Lung (tissue), 12 donors: Measurements from ENCODE around the gene SFR1. TPM values are rescaled to one million over a fixed set of nuclear protein-coding genes. Genes with fewer than 3 reads are reported as not detected.

Source experiments
- ATAC-seq: fragments of 200-7000 bp; cut with Tn5 transposase; one replicate; pipeline ENCODE4 v1.9.1; 2020; ENCODE audit warnings: moderate number of reproducible peaks; ENCODE audit not compliant: insufficient read depth, low FRiP score
- DNase-seq, 3 donors: peaks; one replicate each; pipeline ENCODE4 v3.0.0-alpha.2; 2013 to 2017
- H3K27ac ChIP-seq, 2 donors: one replicate each; pipeline ENCODE4 v1.5.1; 2013; ENCODE audit warnings: mild to moderate bottlenecking in 2 of 2, moderate library complexity in 2 of 2, control low read depth in 1 of 2, inconsistent platforms in 1 of 2, low read depth in 1 of 2, low read length in 1 of 2
- H3K27me3 ChIP-seq, 3 donors: one replicate each; pipeline ENCODE4 v1.5.1; 2013; ENCODE audit warnings: low read length in 2 of 3; ENCODE audit not compliant: control insufficient read depth in 3 of 3, insufficient read depth in 3 of 3
- H3K36me3 ChIP-seq, 4 donors: one replicate each; pipeline ENCODE4 v1.5.1; 2013; ENCODE audit warnings: low read length in 4 of 4, mild to moderate bottlenecking in 1 of 4, moderate library complexity in 1 of 4; ENCODE audit not compliant: control insufficient read depth in 4 of 4, insufficient read depth in 4 of 4
- H3K4me1 ChIP-seq, 5 donors: one replicate each; pipeline ENCODE4 v1.5.1; 2013; ENCODE audit warnings: low read length in 5 of 5, mild to moderate bottlenecking in 2 of 5, moderate library complexity in 1 of 5; ENCODE audit not compliant: control insufficient read depth in 5 of 5, insufficient read depth in 5 of 5
- H3K4me3 ChIP-seq: one replicate; pipeline ENCODE4 v1.5.1; 2013; ENCODE audit warnings: mild to moderate bottlenecking, control low read depth, moderate library complexity
- H3K9ac ChIP-seq, 2 donors: one replicate each; pipeline ENCODE4 v1.5.1; 2013; ENCODE audit warnings: low read length in 2 of 2, control low read depth in 1 of 2; ENCODE audit not compliant: insufficient read depth in 1 of 2
- H3K9me3 ChIP-seq, 4 donors: one replicate each; pipeline ENCODE4 v1.5.1; 2013; ENCODE audit warnings: low read length in 3 of 4, mild to moderate bottlenecking in 1 of 4, moderate library complexity in 1 of 4; ENCODE audit not compliant: control insufficient read depth in 4 of 4, insufficient read depth in 3 of 4
- WGBS, 2 donors: extraction: QIAGEN DNeasy Blood & Tissue Kit; methylation state at CpG; one replicate each; pipeline ENCODE4 v1.1.7; 2013; 5-methylcytosine and 5-hydroxymethylcytosine counted together
- polyA plus RNA-seq, 2 donors: library from polyadenylated mRNA; stranded (reverse); fragments of 200-250 nt; gene quantifications; one replicate each; pipeline ENCODE4 v1.2.1, GENCODE V29; 2013
- total RNA-seq, 2 donors: library from RNA; depleted of rRNA in 1 of 2; stranded (reverse); fragments of >200 nt in 1 of 2; gene quantifications; one replicate each; pipeline ENCODE4 v1.2.1, GENCODE V29; 2014 to 2021
- TF ChIP-seq, protein P1 (sequence below): IDR thresholded peaks from 2 replicates; pipeline ENCODE4 v1.5.1; 2012; ENCODE audit warnings: mild to moderate bottlenecking; ENCODE audit errors: control extremely low read depth, extremely low read depth
- donor health status: control.
- donor health status: control.
- donor health status: Bipolar disorder and iron deficiency.
- donor health status: healthy.
- donor health status: DM: yes; HTN: yes; CAD: no.

SFR1 gene
- total and polyA plus RNA-seq, 4 donors: 6.4 to 9.9 (median 9.2) TPM

DNA sequence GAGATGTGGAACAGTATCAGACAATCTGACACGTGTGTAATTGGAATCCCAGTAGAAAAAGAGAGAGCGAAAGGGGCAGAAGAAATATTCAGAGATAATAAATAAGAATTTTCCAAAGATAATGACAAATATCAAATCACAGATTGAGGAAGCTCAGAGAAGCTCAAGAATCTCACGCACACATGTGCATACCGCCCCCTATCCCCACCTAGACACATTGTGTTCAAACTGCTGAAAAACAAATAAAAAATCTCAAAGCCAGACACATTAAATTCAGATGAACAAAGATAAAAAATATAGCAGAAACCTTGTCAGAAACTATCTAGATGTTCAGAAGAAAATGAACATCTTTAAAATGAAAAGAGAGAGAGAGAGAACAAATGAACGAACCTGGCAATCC is 17.2 kb downstream of the SFR1 start:
- DNase-seq (no peak), ATAC-seq (no peak)
- Histone ChIP-seq H3K9ac (no peak overlapping the region), H3K36me3 (no peaks in the 10 kb centered on the region), H3K4me1 (no peaks in the 10 kb centered on the region), H3K9me3 (no peaks in the 10 kb centered on the region), H3K27me3 (peaks cover 0 to 5% (median 0%) of the 10 kb centered on the region in 3 donors), H3K27ac (no peak overlapping the region), H3K4me3 (no peak overlapping the region)
- TF ChIP-seq, protein P1, sequence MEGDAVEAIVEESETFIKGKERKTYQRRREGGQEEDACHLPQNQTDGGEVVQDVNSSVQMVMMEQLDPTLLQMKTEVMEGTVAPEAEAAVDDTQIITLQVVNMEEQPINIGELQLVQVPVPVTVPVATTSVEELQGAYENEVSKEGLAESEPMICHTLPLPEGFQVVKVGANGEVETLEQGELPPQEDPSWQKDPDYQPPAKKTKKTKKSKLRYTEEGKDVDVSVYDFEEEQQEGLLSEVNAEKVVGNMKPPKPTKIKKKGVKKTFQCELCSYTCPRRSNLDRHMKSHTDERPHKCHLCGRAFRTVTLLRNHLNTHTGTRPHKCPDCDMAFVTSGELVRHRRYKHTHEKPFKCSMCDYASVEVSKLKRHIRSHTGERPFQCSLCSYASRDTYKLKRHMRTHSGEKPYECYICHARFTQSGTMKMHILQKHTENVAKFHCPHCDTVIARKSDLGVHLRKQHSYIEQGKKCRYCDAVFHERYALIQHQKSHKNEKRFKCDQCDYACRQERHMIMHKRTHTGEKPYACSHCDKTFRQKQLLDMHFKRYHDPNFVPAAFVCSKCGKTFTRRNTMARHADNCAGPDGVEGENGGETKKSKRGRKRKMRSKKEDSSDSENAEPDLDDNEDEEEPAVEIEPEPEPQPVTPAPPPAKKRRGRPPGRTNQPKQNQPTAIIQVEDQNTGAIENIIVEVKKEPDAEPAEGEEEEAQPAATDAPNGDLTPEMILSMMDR: no peak
- 66 to 69% methylated on average over 5 of the region's 5 CpGs for WGBS, 2 donors

DNA sequence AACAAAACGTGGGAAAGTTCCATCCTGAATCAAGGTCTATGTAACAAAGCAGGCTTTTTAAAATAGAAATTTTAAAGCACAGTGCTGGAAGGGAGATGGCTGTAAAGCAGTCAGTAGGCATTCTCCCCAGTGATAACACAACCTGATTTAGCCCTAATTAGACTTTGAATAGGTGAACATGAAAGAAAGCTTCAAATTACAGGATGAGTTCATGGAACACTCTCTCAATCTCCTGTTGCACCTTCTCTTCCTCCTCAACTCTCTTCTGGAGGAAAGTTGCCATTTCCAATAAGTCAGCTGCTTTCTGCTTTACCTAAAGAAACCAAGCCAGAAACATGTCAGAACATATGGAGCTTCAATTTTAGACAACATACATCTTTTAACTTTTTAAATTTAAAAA is 20.1 kb downstream of the SFR1 start:
- H3K9me3 ChIP-seq: no peaks in the 10 kb centered on the region
- TF ChIP-seq, protein P1: no peak
- no peaks in the 10 kb centered on the region for H3K36me3 ChIP-seq
- no peak overlapping the region for H3K9ac ChIP-seq
- peaks cover 0 to 5% (median 0%) of the 10 kb centered on the region in 3 donors for H3K27me3 ChIP-seq
- no peak overlapping the region for H3K4me3 ChIP-seq
- no peak overlapping the region for H3K27ac ChIP-seq
- H3K4me1 ChIP-seq: peaks cover 0 to 6% (median 0%) of the 10 kb centered on the region in 5 donors
- DNase-seq (no peak), ATAC-seq (no peak)
- WGBS, 2 donors: 76 to 83% methylated on average over 1 of the region's 1 CpG

DNA sequence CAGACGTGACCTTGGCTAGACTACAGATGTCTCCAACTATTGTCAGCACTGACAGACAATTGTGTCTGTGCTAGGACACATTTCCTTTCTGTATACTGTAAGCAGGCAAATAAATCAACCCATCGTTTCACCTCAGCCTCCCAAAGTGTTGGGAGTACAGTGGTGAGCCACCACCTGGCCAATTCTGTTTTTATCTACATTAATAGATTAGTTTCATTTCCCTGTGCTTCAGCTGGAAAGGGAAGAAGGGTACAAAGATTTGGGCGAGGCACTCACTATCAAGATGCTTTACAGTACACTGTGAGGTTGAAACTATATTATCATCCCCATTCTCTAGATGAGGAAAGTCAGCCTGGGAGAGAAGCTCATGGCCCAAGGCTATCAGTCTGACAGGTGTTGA is 21.9 kb downstream of the SFR1 start:
- Histone ChIP-seq H3K9ac (no peak overlapping the region), H3K27me3 (peaks cover 0 to 5% (median 0%) of the 10 kb centered on the region in 3 donors), H3K9me3 (peaks cover 0 to 1% (median 0%) of the 10 kb centered on the region in 4 donors), H3K4me1 (peaks cover 0 to 6% (median 0%) of the 10 kb centered on the region in 5 donors), H3K4me3 (no peak overlapping the region), H3K36me3 (no peaks in the 10 kb centered on the region), H3K27ac (no peak overlapping the region)
- WGBS, 2 donors: 73 to 82% methylated on average over 3 of the region's 3 CpGs
- TF ChIP-seq, protein P1: no peak
- ATAC-seq: no peak
- DNase-seq: no peak

DNA sequence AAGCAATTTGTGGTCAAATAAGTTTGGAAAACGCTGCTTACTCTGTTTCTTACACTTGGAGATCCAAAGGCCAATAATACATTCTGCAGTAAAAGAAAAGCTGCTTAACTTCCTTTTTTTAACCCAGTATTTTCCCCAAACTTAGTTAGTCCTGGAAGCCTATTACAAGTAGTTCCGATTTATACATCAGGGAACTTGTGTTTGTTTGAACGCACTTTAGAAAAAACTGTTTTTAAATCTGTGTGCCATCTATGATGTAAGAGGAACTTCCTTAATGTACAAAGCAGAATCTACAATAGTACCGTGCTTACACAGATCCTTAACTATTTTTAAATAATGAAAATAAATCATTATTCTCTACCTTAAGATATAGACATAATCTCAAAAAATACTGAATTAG is 23.0 kb downstream of the SFR1 start:
- TF ChIP-seq, protein P1: no peak
- H3K4me1 ChIP-seq: peaks cover 0 to 6% (median 0%) of the 10 kb centered on the region in 5 donors

More for the DNA sequence above, 23.0 kb downstream of the SFR1 start:
- Histone ChIP-seq H3K9me3 (peaks cover 0 to 1% (median 0%) of the 10 kb centered on the region in 4 donors), H3K27me3 (peaks cover 0 to 5% (median 0%) of the 10 kb centered on the region in 3 donors), H3K9ac (no peak overlapping the region), H3K36me3 (no peaks in the 10 kb centered on the region), H3K27ac (no peak overlapping the region), H3K4me3 (no peak overlapping the region)
- ATAC-seq (no peak), DNase-seq (no peak)
- 34 to 38% methylated on average over 4 of the region's 4 CpGs for WGBS, 2 donors
